Cerebellar cortex (tissue), 1 donor: ENCODE measurements around the gene DGLUCY.
"Not testable (repeated sequence)": the region's sequence is repeated elsewhere in the genome, so short reads cannot be mapped to it uniquely, and the experiment has no call there.

Experiments
- DNase-seq: peaks from one replicate; pipeline ENCODE4 v3.0.0-alpha.2; 2015; ENCODE audit warnings: low spot score

The DGLUCY gene, protein sequence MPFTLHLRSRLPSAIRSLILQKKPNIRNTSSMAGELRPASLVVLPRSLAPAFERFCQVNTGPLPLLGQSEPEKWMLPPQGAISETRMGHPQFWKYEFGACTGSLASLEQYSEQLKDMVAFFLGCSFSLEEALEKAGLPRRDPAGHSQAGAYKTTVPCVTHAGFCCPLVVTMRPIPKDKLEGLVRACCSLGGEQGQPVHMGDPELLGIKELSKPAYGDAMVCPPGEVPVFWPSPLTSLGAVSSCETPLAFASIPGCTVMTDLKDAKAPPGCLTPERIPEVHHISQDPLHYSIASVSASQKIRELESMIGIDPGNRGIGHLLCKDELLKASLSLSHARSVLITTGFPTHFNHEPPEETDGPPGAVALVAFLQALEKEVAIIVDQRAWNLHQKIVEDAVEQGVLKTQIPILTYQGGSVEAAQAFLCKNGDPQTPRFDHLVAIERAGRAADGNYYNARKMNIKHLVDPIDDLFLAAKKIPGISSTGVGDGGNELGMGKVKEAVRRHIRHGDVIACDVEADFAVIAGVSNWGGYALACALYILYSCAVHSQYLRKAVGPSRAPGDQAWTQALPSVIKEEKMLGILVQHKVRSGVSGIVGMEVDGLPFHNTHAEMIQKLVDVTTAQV

DNA sequence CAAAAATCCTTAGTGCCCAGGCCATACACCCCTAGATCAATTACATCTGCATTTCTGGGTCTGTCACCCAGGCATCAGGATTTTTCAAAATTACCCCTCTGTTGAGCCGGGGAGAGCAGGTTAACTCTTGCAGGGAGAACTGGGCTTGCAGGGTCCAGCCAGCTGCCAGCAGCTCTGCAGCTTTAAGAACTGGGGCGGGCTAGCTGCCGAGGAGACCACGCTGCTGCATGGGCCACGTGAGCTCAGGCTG lies at the start of gene DGLUCY:
Gene DGLUCY (plus strand): TSS at position 245 of the 250 bp plus-strand sequence. CDS start 46,222 bp downstream, outside the sequence.
- DNase-seq, result peak; percentile 94

DNA sequence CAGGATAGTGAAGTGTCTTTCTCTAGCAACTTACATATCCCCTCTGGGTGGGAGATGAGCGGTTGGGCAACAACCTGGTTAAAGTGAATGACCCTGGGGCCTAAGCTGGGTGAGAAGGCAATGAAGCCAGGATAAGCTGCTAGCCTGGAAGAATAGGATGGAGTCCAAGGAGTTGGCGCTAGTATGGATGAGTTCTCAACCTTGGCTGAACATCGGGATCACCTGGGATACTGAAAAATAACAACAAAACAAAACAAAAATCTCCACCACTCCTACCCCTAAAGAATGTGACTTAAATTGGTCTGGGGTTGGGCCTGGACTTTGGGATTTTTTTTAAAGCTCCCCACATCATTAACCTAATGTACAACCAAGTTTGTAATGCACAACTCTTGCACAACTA lies 48.6 kb upstream of the DGLUCY start:
- DNase-seq, result no peak

DNA sequence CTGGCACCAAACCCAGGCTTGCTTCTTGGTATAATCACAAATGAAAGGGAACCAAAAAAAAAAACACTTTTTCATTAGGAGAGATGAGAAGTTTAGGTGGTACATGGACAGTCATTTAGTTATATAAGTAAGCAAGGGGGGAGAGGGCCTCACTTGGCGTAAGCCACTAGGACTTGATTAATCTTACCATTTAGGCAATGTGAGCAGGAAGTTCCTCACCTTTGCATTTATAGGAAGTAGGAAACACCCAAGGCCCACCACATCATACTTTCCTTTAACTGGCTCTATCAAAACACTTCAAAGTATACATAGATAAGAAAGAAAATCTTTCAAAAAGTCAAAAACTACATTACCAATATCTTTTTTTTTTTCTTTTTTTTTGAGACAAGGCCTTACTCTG lies 46.7 kb upstream of the DGLUCY start:
- no peak for DNase-seq

DNA sequence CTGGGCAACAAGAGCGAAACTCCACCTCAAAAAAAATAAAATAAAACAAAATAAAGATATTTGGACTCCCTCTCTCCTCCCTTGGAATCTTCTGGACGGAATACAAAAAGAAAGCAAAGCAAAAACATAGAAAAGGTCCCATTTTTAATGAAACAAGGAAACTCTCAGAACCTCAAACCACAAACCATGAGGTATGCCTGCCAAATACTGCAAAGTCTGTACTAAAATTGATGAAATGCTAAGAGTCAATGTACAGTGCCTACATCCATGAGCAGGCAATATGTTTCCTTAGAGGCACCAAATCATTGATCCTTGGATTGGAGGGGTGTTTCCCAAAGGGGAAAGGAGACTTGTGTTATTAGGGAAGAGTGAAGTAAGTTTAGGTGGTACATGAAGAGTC lies 45.2 kb upstream of the DGLUCY start:
- DNase-seq, result no peak

DNA sequence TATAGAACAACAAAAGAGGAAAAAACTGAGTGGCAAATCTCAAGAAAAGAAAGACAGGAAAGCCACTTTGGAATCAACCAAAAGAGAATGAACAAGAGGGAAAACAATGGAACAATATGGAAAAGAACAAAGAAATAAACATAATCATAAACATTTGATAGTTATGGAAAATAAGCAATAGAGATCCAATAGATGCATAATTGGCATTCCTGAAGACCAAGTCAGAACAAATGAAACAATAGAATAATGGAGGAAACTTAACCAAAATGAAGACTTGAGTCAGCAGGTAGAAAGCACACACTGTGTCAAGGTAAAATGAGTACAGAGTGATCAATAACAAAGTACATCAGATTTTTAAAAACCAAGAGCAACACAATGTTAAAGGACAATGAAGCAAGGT lies 43.3 kb upstream of the DGLUCY start:
- no peak for DNase-seq

DNA sequence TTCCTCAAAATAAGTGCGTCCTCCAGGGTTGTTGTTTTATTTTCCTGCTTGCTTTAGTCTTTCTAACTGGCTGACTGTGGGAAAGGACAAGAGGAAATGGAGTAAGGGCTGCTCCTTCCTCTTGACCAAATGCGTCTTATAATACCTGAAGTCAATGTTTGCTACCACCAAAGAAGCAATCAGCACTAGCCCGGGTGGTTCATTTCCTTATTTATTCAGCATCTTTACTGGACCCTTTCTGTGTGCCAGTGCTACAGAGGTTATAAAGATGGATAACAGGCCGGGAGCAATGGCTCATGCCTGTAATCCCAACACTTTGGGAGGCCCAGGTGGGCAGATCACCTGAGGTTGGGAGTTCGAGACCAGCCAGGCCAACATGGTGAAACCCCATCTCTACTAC lies 38.3 kb upstream of the DGLUCY start:
- DNase-seq, result no peak

DNA sequence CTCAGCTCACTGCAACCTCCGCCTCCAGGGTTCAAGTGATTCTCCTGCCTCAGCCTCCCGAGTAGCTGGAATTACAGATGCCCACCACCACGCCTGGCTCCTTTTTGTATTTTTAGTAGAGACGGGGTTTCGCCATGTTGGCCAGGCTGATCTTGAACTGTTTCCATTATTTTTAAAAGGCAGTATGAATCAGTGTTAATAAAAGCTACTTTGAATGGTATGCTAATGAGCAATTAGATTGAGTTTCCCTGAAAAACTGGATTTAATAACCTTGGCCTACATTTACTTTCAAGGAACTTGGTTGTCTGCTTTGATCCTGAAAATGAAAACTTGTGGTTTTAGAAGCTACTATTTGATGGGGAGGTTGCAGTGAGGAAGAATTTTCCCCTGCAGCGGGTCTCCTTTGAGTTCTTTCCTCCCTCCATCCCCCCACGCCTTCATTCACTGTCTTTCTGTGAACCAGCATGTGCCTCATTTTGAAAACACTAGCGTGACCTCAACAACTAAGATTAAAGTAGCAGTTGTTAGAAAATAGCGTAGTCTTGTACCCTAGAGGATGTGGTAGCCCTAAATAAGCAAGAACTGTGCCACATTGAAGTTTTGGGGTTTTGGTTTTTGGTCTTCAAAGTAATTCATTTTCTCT lies 35.7 kb upstream of the DGLUCY start:
- DNase-seq, result no peak

DNA sequence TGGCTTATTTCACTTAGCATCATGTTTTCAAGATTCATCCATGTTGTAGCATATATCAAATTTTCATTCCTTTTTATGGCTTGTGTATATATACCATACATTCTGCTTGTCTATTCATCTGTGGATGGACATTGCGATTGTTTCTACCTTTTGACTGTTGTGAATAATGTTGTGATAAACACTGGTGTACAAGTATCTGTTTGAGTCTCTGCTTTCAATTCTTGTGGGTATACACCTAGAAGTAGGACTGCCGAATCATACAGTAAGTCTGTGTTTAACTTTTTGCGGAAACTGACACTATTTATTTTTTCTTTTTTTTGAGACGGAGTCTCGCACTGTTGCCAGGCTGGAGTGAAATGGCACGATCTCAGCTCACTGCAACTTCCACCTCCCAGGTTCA lies 33.8 kb upstream of the DGLUCY start:
- no peak for DNase-seq

DNA sequence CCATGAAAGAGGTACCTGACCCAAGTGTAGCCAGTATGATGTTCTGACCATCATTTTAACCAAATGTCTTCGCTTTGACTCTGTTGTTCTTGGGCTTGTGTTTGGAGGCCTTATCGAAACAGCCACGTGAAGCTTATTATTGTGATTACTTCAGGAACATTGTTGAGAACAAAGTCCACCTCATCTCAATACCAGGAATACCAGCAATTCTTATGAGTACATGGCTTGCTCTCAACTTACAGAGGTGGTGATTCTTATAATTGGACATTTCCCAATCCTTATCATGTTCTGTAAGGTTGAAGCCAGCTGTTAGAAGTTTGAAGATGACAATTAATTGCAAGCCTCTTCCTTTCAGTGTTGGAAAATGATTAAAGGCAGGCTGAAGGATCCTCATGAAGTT lies 31.6 kb upstream of the DGLUCY start:
- no peak for DNase-seq

DNA sequence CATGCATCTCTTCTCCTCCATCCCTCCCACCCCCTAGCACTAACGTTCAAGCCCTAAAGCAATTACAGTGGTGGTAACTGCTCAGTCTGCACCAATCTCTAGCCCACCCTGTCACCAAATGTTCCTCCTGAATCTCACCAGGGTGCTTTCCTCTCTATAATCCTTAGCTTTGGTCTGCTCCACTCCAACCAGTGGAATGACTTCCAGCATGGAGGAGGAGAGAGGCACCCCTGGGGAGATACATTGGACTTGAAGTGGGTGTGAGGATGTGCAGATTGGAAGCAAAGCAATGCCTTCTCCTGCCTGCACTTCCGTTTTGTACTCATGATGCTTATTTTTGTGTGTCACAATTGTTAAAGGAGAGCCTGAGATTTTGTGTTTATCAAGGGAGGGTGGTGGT lies 29.4 kb upstream of the DGLUCY start:
- no peak for DNase-seq

DNA sequence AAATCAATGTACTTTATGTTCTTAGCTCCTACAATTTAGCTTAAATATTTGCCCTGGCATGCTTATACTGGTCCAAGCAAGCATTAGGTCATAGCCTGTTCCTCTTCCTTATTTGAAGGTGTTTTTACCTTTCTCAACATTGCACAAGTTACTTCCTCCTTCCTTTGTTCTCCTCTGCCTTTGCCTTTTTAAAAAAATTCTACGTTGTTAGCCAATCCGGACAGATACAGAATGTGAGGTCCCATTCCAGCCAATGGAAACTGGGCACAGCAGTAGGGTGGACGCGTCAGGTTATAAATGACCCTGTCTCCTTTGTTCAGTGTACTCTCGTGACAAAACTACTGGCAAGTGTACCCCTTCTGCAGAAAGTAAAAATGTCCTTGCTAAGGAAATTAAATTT lies 26.4 kb upstream of the DGLUCY start:
- DNase-seq, result not testable (repeated sequence)

DNA sequence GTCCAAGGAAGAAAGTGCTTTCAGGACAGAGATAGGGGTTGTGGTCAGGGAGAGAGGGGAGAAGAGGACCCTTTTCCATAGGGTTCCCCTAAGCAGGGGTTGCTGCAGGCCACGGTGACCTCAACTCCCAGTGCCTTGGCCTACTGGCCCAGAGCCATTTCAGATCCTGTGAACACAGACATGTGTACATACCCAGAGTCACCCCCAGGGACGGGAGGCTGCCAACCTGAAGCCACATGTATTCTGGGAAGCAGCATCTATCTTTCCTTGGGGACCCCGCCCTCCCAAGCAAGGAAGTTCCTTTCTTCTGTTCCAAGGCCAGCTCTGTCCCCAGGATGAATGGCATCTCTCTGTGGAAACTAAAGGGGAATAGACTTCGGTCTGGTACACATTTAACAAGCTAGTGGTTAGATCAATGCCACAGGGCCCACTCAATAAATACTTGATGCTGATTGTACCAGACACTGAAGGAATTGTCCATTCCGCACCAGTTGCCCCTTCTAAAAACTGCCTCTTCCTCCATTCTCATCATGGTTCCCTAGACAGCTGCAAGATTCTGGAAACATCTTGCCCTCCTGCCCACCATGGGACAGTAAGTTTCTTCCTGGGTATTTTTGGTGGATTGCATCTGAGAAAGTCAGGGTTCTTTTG lies 25.2 kb upstream of the DGLUCY start:
- DNase-seq, result no peak

DNA sequence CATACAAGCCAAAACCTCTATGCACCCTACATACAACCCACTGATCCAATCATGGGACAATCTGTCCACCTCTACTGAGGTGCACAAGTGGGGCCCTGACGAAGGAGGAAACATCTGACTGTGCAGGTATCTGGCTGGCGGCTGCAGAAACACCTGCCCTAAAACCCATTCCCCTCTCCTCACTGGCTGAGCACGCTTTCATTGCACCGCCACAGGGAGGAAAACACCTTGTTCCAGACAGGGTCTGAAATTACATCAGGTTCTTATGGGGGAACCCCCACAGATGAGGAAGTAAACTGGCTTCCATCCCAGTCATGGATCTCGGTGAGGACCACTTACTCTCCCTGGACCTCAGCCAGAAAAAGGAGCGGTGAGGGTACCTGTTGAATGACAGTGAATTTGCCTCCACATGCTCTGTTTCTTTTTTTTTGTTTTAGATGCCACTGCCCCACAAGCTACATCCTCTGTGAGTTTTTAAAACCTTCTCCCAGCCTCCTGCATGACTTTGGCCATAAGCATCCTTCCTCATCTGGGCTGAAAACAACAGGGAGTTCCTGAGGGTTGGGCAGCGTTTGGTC lies 23.8 kb upstream of the DGLUCY start:
- DNase-seq, result no peak

DNA sequence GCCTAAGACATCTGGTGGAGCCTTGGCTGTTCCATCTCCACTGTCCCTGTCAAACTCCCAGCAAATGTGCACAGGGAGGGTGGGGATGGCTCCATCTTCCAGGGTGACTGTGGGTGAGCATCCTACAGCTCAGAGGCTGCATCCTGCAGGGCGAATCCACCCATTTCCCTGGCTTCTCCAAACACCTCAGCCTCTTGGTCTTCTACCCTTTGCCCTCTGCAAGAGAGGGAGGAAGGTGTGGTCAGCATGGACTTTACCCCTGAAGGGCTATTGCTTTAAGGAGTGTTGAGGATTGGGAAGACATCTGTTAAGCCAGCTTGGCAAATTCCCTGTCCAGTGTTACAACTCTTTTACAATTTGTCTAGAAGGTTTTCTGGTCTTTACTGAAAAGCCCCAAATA lies 23.1 kb upstream of the DGLUCY start:
- DNase-seq, result no peak

DNA sequence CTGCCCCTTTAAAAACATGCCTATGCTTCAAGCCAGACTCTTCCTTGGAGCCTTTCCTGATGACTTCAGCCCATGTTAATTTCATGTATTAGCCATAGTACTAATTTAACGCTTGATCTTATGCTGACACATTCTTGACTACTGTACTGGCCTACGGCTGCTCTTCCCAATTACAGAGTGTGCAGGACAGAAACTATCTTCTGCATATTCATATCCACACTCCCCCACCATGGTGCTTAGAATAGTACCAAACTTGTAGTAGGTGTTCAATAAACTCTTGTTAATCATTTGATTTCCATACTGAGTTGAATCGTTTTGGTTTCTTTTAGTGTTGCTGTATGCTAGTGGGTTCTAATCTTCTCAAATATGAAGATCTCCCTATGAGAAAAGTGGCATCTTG lies 21.8 kb upstream of the DGLUCY start:
- DNase-seq, result no peak

DNA sequence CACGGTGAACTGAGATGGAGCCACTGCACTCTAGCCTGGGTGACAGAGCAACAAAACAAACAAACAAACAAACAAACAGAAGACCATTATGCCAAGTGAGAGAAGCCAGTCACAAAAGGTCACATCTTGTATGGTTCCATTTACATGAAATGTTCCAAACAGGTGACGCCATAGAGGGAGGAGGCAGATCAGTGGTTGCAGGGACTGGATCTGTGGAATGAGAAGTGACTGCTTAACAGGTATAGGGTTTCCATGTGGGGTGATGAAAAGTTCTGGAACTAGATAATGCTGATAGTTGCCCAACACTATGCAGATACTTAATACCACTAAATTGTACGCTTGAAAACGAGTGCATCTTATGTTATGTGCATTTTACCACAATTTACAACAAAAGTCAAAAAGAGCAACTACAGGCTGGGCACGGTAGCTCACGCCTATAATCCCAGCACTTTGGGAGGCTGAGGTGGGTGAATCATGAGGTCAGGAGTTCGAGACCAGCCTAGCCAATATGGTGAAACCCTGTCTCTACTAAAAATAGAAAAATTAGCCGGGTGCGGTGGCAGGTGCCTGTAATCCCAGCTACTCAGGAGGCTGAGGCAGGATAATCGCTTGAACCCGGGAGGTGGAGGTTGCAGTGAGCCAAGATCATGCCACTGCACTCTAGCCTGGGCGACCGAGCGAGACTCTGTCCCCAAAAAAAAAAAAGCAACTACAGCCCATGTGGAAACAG lies 20.0 kb upstream of the DGLUCY start:
- not testable (repeated sequence) for DNase-seq

DNA sequence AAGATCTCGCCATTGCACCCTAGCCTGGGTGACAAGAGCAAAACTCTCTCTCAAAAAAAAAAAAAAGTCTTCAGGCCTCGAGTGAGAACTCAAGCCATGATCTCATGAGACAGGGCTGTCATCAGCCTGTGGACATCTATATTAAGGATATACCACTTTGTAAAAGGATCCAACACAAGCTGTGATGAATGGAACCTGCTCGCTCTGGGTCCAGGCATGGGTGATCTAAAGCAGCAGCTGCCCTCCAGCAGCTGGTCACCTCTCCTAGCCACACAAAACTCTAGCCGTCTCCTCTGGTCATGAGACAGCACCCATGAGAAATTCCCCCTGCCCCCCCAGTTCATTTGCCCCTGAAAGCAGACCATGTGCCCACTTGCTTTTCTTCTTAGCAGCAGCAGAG lies 19.1 kb upstream of the DGLUCY start:
- no peak for DNase-seq

DNA sequence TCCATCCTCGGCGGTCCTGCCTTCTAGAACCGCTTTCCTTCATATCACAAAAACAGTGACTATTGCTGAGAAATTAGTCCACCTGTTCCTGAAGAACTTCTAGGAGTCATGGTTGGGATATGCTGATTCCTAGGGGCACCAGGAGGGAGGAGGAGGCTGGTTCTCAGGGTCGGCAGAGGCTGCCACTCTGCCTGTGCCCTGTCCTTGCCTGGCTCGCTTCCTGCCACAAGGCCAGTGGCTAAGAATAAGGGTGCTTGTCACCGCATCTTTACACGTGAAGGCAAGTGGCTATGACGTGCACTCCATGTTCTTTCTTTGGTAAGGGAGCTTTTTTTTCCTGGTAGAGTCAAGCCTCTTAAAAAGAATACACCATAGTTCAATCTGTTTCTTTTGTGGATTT lies 18.7 kb upstream of the DGLUCY start:
- no peak for DNase-seq

DNA sequence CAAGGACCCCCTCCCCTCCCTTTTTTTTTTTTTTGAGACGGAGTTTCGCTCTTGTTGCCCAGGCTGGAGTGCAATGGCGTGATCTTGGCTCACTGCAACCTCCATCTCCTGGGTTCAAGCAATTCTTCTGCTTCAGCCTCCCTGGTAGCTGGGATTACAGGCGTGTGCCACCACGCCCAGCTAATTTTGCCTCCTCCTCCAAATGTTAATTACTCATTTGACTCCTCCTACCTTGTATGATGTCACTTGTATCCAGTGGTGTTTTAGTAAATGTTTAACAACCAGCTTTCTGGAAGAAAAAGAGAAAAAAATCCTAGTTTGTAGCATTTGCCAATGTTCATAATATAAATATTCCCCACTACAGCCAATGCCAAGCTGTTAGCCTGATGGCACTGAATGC lies 16.2 kb upstream of the DGLUCY start:
- DNase-seq, result not testable (repeated sequence)

DNA sequence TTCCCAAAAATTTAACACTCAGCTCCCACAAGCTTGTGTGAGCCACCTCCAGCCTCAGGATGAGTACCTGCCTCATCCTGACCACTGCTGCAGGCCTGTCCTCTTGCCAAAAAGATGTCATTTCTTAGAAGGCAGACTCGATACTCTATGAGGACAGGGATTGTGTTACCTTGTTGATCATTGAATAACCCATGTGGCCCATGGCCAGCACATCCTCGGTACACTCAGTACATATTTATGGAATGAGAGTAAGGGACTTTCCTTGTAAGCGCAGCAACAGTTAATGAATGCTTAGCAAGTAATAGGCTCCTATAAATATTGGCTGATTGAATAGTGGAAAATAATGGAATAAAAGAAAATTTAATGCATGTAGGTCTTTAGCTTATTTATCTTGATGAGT lies 15.3 kb upstream of the DGLUCY start:
- DNase-seq, result no peak

DNA sequence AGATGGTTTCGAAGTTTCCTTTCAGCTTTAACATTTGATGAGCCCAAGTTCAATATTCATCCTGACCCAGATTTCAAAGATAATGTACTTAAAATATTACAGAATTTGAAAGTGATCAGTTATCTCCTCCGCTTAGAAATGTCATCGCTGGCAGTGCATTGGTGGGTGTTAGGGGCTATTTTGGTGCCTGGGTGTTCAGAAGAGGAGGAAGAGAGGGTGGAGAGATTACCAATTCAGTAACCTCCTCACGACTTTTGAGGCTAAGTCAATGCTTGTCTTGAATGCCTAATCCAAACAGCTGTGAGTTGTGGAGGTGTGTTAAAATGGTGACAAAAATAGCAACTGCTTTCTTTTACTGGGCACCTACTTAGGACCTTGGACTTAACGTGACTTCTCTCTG lies 13.8 kb upstream of the DGLUCY start:
- no peak for DNase-seq

DNA sequence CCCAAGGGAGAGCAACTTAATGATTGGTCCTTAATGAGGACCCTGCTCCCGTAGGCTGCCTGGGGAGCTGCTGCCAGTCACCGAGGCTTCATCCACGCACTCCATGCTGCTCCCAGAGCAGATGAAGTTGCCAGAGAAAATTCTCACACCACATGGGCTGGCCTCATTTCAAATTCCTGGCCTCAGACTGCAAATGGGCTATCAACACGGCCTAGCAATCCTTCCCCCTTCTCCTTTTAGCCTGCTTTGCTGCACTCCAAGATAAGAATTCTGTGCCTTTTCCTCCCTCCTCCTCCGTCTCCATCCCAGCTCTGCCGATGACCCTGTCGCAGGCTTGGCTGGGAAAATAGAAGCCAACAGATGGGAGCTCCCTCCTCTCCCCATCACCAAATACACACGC lies 10.8 kb upstream of the DGLUCY start:
- DNase-seq, result peak; percentile 80
